HG03575 (cell line): ENCODE results near the gene DHRS7.
A peak's percentile ranks its signal among the peaks of the same experiment; 100 is the strongest.
"Not testable (repeated sequence)": the region's sequence is repeated elsewhere in the genome, so short reads cannot be mapped to it uniquely, and the experiment has no call there.

Source experiments
- ATAC-seq: cut with Tn5 transposase; IDR thresholded peaks from one replicate; pipeline ENCODE4 v1.9.1; 2021; ENCODE audit not compliant: unreplicated experiment, insufficient number of reproducible peaks, low FRiP score; ENCODE audit errors: extremely low read depth

The DHRS7 gene

DNA sequence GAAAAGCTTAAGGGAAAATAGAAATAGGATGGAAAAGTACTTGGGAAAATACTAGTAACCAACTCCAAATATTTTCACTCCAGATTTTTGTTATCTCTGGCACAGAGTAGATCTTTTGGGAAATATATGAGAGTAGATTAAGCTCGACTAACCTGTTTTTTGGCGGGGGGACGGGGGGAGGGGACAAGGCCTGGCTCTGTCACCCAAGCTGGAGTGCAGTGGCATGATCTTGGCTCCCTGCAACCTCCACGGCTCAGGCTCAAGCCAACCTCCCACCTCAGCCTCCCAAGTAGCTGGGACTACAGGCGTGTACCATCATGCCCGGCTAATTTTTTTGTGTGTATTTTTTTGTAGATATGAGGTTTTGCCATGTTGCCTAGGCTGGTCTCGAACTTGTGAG, 4.8 kb downstream of the DHRS7 start:
- no peak for ATAC-seq

GRCh38 chr14:60154671-60155070, 10.5 kb downstream of the DHRS7 start:
- ATAC-seq = no peak

GRCh38 chr14:60153991-60154390, 11.2 kb downstream of the DHRS7 start:
- no peak for ATAC-seq

DNA sequence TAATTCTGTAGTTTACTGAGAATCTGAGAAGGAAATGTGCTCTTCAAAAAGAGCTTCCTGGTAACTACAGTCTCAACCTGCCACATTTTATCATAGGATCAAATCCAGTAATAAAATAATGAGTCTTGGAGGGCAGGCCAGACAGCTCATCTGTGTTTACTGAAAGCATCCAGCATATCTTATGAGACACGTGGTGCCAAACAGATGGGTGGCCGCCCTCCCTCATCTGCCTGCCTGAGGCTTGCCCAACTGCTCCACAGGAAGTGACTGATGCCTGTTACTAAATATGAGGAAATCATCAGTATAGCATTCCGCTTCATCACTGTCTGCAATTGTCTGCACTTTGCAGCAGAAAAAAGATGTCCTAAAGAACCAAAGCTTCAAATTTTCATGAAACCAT, 13.5 kb downstream of the DHRS7 start:
- ATAC-seq = peak; percentile 69

DNA sequence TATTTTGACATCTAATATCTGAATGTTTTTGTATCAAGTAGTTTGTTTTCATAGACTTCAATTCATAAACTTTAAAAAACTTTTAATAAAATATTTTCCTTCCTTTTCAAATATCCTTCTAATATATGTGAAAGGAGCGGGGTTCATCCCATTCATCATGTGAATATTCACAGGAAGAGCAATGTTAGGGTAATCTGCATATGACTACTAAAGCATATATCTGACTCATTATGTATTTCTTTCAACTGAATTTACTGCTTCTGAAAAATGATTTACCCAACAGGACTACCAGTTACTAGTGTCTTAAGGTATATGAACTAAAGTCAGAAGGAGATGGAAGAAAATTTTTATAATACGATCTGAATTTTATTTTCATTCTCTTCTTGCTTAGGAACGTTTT, 30.5 kb downstream of the DHRS7 start:
- no peak for ATAC-seq

DNA sequence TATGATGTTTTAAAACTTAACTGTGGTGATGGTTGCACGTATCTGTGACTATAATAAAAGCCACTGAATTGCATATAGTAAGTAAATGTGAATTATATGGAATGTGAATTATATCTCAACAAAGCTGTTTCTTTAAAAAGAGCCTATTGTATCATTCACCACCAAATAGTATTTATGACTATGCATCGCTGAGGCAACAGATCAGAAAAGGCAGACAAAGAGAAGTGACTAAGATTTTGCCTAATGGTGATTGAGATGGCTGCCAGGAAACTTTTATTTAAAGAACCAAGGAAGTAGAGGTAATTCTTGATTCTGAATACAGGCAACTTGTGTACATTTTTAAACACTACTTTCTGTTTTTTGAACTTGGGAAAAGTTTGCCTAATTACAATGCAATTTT, 31.7 kb downstream of the DHRS7 start:
- no peak for ATAC-seq

GRCh38 chr14:60125918-60126317, 39.3 kb downstream of the DHRS7 start:
- ATAC-seq = no peak

DNA sequence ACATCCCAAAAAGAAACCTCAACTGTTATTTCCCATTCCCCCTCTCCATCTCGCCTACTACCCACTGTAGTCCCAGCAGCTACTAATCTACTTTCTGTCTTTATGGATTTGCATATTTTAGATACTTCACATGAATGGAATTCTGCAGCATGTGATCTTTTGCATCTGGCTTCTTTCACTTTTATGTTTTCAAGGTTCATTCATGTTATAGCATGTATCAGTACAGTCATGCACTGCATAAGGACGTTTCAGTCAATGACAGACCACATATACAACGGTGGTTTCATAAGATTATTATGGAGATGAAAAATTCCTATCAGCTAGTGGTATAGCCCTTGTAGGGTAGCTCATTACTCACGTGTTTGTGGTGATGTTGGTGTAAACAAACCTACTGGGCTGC, 49.0 kb downstream of the DHRS7 start:
- no peak for ATAC-seq

DNA sequence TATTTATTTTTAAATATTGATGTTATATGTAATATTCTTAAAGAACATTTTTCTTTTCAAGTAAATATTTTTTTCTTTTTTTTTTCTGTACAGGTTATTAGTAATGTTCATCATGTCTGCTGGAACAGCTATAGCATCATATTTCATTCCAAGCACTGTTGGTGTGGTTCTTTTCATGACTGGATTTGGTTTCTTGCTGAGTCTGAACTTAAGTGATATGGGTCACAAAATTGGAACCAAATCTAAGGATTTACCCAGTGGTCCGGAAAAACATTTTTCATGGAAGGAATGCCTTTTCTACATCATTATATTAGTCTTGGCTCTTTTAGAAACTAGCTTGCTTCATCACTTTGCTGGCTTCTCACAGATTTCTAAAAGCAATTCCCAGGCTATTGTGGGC, 50.3 kb downstream of the DHRS7 start:
- ATAC-seq = no peak

DNA sequence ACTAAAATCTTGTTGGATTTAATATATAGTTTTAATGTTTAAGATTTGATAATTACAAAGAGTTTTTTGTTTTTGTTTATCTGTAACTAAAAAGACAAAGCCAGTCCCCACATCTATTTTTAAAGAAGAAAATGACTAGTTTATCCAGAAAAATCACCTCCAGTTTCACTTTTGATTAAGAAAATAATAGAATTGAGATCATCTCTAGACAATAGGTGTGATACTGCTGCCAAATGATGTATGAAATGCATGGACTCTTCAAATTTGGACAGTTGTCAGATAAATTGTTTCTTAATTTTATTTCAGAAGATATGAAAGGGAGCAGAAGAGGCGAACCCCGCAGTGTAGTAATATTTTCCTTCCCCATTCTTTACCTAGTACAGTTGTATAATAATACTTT, 53.5 kb downstream of the DHRS7 start:
- no peak for ATAC-seq

DNA sequence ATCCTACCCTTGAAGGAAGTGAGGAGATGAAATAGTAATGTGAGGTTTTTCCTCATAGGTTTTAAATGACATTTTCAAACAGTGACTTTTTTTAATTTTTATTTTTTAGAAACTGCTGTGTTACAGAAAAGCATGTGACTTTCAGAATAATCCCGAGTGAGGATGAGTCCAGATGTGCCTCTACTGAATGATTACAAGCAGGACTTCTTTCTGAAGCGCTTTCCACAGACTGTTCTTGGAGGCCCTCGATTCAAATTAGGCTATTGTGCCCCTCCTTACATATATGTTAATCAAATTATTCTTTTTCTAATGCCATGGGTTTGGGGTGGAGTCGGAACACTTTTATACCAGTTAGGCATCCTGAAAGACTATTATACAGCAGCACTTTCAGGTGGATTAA, 57.7 kb downstream of the DHRS7 start:
- no peak for ATAC-seq

GRCh38 chr14:60106339-60106738, 58.9 kb downstream of the DHRS7 start:
- no peak for ATAC-seq

DNA sequence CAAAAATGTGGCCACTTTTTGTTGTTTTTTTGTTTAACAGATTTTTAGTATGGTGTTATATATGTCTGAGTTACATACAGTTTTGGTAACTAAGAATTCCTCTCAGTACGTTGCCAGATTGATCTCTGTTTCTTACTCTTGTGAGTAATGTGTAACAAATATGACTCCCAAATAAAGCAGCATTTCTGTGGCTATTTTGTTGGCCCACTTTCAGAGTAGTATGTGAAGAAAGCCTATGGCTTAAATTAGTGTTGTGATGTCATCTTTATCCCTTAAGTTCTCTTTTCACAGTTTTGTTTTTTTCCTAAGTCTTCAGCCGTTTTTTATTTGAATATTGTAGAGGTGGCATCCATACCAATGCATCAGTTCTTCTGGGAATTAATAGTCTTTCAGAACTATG, 62.8 kb downstream of the DHRS7 start:
- no peak for ATAC-seq

DNA sequence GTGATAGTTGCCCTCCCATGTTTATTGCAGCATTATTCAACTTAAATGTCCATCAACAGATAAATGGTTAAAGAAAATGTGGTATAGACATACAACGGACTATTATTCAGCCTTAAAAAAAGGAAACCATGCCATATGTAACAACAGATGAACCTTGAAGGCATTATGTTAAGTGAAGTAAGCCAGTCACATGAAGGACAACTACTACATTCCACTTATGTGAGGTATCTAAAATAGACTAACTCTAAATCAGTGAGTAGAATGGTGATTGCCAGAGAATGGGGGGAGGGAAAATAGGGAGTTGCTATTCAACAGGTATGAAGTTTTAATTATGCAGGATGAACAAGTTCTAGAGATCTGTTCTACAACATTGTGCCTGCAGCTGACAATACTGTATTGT, 63.4 kb downstream of the DHRS7 start:
- no peak for ATAC-seq

DNA sequence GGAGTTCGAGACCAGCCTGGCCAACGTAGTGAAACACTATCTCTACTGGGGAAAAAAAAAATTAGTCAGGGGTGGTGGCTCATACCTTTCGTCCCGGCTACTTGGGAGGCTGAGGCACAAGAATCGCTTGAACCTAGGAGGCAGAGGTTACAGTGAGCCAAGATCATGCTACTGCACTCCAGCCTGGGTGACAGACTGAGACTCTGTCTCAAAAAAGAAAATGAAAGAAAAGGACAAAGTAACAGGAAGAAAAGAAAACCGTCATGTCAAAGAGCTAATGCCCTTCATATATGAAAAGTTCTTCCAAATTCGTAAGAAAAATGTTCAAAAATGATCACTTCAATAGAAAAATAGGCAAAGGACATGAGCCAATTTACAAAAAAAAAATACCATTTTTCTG, 65.3 kb downstream of the DHRS7 start:
- ATAC-seq = not testable (repeated sequence)

DNA sequence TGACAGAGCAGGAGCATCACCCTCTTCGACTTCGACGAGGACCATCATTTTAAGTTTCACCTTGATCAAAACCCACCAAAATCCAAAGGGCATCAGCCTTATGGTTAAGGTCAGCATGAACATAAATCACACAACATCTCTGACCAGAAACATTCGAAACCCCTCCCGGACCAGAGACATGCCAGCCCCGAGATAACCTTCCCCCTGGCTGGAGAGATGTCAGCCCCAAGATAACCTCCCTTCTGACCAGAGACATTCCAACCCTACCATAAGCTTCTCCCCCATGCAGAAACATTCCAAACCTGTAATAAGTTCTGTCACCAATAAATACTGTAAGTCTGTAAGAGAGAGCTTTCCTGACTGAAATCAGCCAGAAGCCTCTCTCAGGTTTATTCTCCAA, 67.2 kb downstream of the DHRS7 start:
- ATAC-seq = no peak

GRCh38 chr14:60095781-60096450, 69.3 kb downstream of the DHRS7 start:
- ATAC-seq = no peak

DNA sequence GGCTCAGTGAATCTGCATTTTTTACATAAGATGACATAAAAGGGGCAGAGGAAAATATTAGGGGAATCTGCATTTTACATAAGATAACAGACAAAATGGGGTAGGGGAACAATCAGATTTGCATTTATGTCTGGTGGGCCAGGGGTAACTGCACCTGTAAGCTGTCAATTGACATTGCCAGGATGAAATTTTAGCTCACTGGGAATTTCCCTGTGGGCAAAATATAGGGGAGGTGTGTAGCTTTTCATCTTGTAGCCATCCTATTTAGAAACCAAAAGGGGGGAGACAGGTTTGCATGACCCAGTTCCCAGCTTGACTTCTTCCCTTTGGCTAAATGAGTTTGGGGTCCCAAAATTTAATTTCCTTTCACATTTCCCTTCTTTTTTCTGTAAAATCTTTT, 70.0 kb downstream of the DHRS7 start:
- no peak for ATAC-seq

GRCh38 chr14:60094306-60094897, 70.8 kb downstream of the DHRS7 start:
- ATAC-seq = no peak
